GM18526 (cell line): ENCODE measurements around the gene SKAP2.

ENCODE experiments used
- POLR2A ChIP-seq: IDR thresholded peaks from 3 replicates; pipeline ENCODE4 v1.6.1; 2011; ENCODE audit not compliant: insufficient read length; ENCODE audit errors: extremely low read depth

SKAP2 gene

DNA sequence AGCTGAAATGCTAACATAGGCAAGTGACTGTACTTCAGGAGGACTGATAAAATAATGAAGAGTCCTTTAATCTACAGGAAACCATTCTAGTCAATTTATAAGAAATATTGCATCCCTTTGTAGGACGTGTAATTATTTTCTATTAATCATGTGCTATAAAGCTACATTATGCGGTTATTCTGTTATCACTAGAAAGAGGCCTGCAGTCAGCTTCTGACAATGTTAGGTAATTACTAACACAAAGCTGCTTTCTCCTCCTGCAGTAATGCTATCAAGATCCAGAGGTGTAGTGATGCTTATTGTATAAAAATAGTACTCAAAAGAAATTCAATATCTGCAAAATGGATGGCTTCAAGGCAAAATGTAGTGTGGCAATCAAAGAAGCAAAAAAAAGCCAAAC, 191.1 kb downstream of the SKAP2 start:
- TF ChIP-seq POLR2A = no peak

DNA sequence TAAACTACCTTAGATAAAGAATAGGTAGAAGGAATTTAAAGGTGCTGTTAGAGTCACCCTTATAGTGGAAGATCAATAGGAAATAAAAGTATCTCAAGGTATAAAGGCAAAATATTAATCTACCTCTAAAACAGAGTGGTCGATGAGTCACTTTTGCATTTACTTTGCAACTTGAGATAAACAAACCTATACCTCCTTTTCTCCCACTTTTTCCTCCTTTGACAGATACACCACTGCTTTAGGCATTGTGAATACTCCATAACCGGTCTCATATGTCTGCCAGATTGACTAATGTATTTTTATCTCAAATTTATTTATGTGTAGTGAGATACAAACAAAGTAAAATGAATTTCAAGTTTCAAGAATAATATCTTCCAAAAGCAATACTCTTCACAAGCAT, 193.5 kb downstream of the SKAP2 start:
- no peak for TF ChIP-seq POLR2A

DNA sequence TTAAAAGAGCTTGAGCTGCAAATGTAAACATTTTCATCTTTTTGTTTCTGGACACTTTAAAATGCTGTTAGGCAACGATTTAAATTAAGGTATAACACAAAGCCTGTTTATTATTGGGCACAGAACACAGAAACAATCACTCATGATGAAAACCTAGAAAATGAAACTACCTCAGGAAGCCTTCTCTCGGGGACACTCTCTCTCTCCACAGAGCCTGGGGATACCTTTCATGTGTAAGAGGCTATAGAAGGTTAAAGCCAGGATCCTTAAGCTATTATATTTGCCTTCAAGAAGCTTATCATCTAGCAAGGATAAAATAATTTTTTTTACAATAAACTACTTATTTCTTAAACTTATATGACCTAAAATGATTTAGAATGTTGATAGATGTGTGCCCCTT, 194.1 kb downstream of the SKAP2 start:
- TF ChIP-seq POLR2A = no peak

DNA sequence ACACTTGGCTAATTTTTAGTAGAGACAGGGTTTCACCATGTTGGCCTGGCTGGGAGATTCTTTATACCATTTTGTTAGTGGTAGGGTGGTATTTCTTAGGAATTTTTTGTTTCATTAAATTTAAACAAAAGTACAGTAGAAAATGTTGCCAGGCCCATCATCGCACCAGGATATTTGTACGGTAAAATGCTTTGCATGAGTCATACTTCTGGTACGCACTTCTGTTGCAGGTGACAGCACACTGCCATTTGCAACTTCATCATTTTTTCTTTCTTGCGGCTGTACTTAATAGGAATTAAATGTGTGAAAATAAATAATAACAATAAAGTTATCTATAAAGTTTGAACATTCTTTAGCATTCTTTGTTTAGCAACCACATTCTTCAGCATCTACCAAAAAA, 195.6 kb downstream of the SKAP2 start:
- no peak for TF ChIP-seq POLR2A

DNA sequence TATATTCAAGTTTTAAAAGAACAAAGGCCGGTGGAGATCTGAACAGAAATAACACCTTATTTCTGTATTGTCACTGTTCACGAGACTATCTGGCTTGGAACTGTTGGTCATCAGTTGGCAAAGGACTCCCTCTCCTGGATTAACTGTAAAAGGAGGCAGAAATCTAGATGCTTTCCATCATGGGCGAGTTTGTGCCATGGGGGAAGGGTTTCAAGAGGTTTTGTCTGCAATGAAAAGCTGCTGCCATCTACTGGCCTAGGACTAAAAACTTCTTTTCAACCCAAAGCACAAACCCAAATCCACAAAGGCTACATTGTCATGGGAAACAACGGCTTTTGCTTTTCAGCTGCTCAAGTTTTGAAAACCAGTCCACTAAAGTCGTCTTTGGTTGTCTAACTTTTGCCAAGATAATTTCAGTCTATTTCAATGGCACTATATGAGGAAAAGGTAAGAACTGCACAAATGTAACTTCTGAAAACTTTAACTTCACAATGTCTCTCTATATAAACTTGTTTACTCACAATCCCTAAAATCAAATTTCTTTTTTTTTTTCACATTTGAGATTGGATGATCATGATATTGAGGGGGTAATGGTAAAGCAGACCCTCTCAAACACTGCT, 196.8 kb downstream of the SKAP2 start:
- TF ChIP-seq POLR2A = no peak

DNA sequence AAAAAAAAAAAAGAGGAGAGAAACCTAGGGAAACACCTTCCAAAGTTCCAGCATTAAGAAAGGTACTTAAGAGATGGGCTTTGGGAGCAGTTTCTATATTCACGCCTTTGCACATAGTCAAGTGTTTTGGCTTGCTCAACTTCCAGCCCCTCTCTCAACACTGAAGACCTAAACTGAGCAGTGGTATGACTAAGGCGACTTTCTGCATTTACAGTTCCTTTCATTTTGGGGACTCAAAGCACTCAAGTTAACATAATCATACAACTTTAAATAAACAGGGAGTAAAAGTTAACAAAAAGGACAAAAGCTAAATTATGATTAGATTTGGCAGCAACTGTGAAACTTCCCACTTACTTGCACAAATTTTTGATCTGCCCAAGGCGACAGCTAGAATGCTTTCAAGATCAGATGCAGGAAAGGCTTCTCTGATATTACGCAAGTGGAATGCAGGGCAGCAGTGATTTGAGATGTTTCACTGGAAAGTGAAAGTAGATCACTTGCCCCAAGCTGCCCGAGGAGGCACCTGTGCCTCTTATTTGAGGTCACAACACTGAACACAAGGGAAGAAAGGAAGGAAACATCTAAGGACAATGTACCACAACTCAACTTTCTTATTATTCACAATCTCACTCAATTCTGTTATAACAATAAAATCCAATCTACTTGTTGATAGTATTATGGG, 199.5 kb downstream of the SKAP2 start:
- TF ChIP-seq POLR2A = no peak

DNA sequence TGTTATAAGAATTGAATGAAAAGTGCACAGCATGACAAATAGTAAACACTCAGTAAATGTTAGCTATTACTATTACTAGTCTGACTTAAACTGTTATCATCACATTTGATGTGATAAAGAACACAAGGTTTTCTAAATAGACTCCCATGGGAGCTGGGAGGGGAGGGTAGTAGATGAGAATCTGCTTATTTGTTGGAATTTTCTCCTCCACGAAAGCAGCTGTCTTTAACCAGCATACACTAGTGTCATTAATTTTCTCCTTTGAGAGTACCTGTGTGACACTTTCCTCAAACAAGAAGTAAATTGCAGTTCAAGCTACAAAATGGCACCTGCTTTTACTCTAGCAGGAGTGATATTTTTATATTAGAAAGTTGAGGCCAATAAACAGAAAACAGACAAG, 200.1 kb downstream of the SKAP2 start:
- TF ChIP-seq POLR2A = no peak

DNA sequence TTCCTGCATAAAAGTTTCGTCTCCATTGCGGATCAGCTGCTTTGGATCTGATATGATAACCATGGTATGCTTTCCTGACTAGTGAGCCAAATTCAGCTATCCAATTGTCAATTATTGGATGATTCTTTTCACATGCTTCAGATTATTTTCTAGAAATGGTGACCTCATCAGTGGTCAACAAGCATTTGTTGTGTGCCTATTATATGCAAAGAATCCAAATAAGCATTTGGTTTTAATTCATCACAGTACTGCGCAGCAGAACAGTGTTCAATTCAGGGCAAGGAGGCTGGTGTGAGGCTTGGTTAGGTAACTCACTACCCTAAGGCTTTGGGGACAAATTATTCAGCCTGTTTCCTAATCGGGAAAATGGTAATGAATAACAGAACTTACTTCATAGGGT, 200.5 kb downstream of the SKAP2 start:
- no peak for TF ChIP-seq POLR2A

DNA sequence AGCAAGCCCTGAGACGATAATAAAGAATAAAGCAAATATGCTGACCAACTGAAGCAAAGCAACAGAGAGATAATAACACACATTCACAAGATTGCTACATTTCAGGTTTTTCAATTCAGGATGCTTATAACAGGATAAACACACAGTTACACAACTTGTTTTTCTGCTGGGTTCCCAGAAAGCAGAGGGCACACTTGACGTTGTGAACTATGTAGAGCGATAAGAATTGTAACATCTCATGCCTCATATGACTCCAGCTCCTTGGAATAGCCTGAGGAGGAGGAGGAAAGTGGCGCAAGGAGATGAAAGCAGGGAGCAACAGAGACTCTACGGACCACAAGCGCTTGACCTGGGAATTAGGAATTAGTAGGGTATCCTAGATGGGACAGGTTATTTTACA, 201.7 kb downstream of the SKAP2 start:
- TF ChIP-seq POLR2A = no peak

DNA sequence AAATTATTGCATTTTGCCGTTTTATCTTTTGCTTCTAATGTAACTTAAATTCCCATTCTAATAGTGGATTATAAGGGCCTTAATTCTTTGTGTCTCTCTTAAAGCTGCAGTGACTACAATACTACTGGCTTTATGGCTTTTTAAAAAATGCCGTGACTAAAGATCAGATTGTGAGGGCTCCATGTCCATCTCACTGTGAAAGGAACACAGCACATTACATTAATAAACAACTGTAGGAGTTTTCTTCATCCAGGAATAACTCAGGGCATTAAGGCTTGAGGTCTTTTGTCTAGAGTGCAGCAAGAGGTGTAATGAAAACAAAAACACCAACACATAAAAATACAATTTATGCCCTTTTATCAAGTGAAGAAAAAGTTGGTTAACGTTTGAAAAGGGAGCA, 205.3 kb downstream of the SKAP2 start:
- no peak for TF ChIP-seq POLR2A

DNA sequence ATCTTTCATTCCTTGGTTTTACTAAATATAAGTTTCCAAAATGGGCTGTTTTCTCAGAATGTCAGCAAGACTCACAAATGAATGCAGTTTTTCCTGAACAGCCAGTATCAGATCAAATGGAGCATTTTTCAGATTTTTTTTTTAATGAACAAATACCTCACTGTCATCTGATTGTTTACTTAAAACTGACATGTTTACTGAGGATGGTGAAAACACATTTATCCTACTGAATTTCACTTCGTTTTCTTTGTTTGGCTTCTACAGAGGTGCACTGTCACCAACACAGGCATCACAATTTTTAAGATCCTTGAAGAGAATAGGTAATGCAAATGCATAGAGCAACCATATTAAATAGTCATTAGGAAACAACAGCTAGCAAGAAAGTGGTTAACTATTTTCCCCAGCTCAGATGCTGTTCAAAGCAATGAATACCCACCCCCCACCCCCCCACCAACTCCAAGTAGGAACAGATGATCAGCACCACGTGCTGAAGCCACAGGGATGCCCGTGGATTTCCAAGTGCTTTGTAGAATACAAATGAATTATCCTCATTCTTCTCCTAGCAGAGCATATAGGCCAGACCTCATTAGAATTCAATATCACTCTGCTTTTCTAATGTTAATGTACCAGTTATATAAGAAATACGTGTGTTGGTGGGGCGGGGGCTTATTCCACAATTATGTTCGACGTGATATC, 205.9 kb downstream of the SKAP2 start:
- no peak for TF ChIP-seq POLR2A

DNA sequence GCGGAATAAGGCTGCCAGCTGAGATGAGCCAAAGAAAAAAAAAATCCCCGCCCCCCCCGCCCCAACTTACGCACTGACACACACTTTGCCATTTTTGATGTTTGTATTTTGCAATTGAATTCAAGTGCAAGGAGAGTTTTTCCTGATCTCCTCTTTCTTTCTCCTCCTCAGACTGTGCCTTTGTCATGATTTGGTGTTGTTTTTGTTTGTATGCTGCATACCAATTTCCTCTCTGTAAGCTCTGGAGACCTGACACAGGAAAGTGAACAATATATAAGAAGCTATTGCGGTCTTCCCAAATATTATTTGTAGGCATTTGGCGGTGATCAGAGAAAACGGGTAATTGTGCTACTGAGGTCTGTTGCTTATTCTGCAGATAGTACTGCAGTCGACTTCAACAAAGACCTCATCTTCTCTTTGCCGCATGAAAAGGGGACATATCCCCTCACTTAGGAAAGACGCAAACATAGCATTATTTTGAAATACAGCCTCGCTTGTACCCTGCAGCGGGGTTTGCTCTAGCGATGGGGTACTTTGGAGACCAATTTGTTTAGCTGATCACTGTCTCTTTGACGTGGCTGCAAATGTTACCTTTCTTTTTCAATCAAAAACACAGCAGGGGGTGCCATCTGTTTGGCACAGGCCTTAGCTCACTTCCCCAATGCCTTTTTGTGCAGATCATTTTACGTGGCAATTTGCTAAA, 206.6 kb downstream of the SKAP2 start:
- no peak for TF ChIP-seq POLR2A

DNA sequence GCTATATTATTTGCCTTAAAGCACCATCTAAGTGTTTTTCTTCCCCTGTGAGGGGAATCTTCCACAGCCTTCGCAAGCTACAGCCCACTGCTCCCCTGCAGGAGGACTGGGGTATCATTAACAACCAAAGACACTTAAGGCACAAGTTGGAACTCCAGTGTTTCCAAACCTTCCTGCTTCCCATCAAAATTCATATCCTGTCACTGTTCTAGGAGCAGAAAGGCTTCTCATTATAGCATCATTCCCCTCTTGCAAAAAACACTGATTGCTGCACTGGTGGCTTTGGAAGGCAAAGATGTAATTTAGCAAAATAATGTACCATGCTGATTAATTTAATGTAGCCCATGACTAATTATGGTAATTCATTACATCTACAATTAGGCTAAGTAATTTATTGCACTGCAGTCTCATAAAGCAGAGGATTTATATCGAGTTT, 207.2 kb downstream of the SKAP2 start:
- no peak for TF ChIP-seq POLR2A

DNA sequence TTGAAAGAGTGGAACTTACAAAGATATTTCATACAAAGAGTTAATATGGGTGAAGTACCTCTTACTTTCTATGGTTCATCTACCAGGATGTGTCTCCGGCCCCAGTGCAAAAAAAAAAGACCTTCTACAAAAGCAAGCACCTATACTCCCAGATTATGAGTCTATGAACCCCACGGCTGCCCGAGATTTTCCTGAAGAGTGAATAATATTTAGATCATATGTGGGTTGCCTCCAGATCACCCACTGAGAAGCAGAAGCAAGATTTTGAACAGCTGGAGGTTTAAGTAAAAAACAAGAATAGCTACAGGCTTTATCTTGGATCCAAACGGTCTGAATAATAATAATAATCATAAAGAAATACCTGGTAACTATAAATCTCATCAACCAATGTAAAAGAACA, 207.7 kb downstream of the SKAP2 start:
- no peak for TF ChIP-seq POLR2A

DNA sequence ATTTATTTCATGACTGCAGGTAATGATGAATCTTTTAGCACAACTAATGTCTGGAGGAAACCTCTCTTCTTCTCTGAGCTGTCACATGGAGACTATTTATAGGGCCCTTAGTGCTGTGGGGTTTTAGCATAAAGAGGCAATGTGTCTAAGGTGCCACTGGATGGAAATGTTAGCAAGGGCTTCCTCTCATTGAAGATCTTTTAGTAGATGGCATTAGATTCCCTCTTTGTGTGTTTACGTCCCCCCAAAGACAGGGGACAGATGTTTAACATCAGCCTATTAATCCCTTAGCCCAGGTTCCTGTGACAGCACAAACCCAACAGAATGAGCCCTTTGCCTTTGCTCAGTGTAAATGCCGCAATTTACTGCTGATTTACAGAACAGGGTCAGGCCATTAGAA, 208.6 kb downstream of the SKAP2 start:
- no peak for TF ChIP-seq POLR2A

DNA sequence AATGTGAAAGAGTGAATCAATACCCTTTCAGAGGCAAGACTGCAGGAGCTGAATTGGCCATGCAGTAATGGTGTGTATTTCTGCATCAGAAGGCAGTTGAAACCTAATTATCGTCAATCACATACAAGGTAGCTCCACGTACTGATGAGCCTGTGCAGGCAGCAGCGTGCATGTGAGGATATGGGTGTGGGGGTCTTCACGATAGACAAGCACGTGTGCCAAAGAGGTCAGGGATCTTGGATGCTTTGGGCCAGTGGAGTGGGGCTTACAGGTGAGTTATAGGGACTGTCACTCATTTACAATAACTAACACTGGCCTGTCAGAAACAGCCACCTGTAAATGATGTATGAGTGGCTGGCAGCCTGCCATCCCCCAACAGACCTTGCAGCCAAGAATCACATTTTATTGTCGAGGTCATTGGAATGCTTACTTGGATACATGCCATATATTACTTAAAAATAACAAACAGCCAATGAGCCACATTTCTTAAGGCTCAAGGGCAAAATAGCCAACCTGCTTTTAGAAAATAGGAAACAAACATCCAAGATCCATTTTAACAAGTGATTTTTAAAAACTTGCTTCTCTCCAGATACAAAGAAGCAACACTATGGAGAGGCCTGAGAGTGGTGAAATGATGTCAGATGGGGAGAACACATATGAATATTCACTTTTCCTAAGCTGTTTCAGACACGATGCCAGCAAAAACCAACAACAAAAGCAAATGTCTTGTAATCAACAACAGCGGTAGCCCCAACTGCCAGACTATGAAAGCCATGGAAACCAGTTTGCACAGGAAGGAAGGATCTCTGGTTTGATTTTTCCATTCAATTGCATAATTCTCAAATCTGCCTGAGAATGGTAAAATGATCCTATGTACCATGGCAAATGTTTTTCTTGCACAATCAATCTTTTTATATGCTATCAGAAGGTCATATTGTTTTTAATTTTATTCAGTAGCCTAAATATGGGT, 210.7 kb downstream of the SKAP2 start:
- TF ChIP-seq POLR2A = no peak
